CD4-positive, alpha-beta T cell treated with Interleukin-10 for 1 hour (primary cell): ENCODE measurements around the gene SLC44A3.

ENCODE experiments used
- DNase-seq: peaks from one replicate; pipeline ENCODE4 v3.0.0-alpha.2; 2020

The SLC44A3 gene

GRCh38 chr1:94883691-94884090 lies 63.5 kb downstream of the SLC44A3 start:
- peak; percentile 28 for DNase-seq

- DNase-seq: no peak
These were observed 63.9 kb downstream of the SLC44A3 start for GRCh38 chr1:94884106-94884505.

- no peak for DNase-seq
These were observed 64.3 kb downstream of the SLC44A3 start for GRCh38 chr1:94884507-94884906.

GRCh38 chr1:94886361-94886760 lies 66.2 kb downstream of the SLC44A3 start:
- no peak for DNase-seq

- DNase-seq: no peak
These were observed 66.9 kb downstream of the SLC44A3 start for GRCh38 chr1:94887106-94887505.

- no peak for DNase-seq
These were observed 67.5 kb downstream of the SLC44A3 start for GRCh38 chr1:94887603-94888171.

DNA sequence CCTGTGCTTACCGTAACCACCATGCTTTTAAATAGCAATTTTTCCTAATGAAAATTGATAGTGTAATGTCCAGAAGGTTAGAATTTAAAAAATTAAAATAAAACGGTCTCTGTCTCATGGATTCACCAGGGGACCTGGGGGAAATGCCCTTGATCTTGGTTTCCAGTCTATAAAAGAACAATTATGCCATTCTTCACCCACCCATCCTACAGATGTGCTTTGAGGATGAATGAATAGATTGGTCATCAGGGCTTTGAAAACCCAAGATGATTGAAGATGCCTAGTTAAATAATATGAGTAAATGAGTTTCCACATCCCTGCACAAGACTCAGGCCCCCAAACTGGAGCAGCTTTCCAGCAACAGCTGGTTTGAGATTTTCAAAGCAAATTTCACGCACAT lies 68.0 kb downstream of the SLC44A3 start:
- no peak for DNase-seq

GRCh38 chr1:94892604-94893254 lies 72.6 kb downstream of the SLC44A3 start:
- no peak for DNase-seq

DNA sequence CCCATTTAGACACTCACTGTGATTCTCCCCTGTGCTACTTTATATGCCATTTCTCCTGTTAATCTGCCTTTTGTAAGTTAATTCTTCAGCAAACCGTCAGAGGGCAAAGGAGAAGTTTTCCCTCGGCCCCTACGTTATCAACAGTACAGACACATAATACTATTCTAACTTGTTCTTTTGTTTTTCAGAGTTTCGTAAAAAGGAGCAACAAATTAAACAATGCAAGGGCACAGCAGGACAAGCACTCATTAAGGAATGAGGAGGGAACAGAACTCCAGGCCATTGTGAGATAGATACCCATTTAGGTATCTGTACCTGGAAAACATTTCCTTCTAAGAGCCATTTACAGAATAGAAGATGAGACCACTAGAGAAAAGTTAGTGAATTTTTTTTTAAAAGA lies 74.5 kb downstream of the SLC44A3 start:
- no peak for DNase-seq

DNA sequence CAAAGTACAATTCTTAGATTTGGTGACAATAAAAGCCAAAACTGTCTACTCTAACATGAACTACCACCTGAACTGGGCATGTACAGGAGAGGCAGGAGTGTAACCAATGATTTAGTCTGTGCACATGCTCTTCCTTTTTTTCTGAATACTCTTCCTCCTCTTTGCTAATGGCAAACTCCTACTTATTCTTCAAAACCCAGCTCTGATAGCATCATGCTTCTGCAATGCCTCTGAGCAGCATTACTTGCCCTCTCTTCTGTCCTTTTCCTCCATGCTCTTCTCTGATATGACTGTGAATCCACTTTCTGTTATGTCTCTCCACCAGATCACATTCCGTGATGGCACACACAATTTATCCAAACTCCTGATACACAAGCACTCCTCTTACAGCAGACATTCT lies 75.4 kb downstream of the SLC44A3 start:
- DNase-seq: no peak

GRCh38 chr1:94898491-94899385 lies 78.6 kb downstream of the SLC44A3 start:
- no peak for DNase-seq

GRCh38 chr1:94899756-94900155 lies 79.6 kb downstream of the SLC44A3 start:
- DNase-seq: no peak

GRCh38 chr1:94901841-94902240 lies 81.7 kb downstream of the SLC44A3 start:
- no peak for DNase-seq

DNA sequence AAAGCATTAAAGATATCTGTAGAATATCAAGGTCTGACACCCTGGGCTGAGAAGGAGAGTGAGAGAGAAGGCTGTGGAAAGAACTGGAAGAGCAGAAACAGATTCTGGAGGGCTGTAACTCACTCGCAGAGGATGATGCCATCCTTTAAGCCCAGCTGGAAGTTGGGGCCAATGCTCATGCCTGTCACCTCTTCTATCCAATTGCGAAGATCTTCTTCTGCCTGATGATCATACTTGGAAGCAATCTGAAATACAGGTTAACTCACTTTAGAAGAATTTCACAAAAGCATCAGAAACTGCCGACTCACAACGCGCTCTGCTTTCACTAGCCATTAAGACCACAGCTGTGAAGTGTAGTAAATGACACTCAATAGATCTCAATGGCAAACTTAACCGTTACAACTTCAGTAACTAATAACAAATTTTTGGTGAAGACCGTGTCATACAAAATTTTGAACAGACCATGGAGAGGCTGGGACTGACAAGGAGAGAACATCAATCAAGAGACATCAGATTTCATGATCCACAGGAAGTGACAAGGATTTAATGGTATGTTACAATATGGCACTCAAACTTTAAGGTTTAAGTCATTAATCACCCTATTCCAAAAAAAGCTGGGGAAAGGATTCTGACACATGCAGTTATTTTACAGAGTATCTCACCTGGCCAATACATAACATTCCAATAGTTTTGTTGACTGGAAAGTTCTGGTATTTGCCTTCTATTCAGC lies 83.3 kb downstream of the SLC44A3 start:
- no peak for DNase-seq

DNA sequence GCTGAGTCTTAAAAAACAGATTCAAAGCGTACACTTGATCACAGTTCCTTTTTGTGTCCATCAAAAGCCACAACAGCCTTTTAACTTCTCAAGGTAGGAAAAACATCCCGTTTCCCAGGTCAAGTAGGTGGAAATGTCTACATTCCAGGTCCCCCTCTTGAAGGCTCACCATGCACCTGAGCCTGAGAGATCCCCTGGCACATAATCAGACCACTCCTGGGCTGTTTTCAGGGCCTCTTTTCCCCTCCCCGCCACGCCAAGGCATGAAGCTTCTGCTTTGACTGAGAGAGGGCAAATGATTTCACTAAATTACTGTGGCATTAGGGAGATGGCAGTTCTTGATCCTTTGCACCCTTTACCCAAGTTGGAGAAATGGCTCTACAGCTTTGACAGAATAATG lies 85.0 kb downstream of the SLC44A3 start:
- no peak for DNase-seq

- no peak for DNase-seq
These were observed 86.2 kb downstream of the SLC44A3 start for GRCh38 chr1:94906382-94906781.

- DNase-seq: no peak
These were observed 87.0 kb downstream of the SLC44A3 start for GRCh38 chr1:94907136-94907535.

DNA sequence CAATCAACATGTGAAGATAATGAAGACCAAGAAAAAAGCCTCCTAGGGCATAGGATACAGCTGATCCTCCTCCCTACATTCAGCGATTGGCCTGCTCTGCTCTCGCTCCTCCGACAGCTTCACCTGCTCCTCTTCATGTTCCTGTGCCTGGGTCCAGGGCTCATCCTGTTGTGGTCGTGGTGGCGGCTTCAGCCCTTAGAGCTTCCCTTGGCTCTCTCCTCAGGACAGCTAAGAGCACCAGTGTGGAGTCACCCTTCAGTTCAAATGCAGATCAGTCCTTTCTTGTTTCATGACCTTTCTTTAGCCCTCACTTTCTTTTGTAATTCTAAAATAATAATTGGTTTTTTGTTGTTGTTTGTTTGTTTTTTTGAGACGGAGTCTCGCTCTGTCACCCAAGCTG lies 88.0 kb downstream of the SLC44A3 start:
- DNase-seq: no peak

DNA sequence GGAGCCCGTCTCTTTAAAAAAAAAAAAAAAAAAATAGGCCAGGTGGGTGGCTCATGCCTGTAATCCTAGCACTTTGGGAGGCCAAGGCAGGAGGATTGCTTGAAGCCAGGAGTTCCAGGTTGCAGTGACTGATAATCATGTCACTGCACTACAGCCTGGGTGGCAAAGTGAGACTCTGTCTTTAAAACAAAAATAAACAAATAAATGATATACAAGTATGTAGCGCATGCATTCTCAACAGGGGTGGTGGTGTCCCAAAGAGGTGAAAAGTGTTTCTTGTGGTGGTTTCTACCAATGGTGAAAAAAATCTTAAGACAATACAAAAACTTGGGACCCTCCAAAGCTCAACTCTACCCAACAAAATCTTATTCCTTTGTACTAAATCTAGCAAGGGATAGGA lies 88.8 kb downstream of the SLC44A3 start:
- no peak for DNase-seq

- no peak for DNase-seq
These were observed 89.3 kb downstream of the SLC44A3 start for GRCh38 chr1:94909486-94909885.

DNA sequence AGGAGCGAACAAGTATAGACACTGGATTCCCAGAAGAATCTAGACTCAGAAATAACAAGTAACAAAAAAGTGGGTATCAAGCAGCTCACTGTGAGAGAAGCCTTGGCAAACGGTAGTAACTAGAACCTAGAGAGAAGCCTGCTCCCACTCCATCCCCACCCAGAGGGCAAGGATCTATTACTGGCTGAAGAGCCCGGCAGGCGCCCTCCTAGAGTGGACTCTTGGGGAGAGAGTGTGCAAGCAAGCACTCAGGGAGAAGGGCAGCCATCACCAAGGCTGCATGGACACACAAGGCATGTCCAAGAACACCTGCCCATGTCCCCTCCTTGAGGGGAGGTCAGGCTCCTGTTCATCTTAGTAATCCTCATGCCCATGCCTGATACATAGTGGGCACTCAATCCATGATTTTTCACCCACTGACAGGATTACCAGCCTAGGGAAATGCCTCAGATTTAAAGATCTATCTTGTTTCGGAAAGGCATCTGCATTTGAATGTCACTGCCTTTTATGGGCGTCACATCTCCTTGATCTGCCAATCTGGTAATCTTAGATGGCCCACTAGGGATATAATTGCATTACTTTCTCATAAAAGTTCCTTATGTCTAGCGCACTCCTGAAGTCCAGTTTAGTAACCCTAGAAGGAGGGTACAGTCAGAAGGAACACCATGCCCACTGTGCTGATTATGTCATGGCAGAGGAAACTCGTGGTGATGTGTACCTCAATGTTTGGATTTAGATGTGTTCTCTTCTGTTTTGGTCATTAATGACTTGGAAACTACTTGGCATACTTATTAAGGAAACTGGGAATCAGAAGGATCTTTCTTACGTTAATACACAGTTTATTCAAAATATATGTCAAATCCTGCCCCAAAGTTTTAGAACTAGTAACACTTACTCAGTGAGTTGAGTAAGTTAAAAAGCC lies 92.4 kb downstream of the SLC44A3 start:
- no peak for DNase-seq

GRCh38 chr1:94917251-94917650 lies 97.1 kb downstream of the SLC44A3 start:
- DNase-seq: no peak
